Measurements from ENCODE around the gene SYNCRIP.
A peak's percentile ranks its signal among the peaks of the same experiment; 100 is the strongest.
"Not testable (repeated sequence)": the region's sequence is repeated elsewhere in the genome, so short reads cannot be mapped to it uniquely, and the experiment has no call there.

Gene SYNCRIP

GRCh38 chr6:85670573-85670972, 27.9 kb upstream of the SYNCRIP start:
- DNase-seq (ENCODE audit: low read depth in 2 of 2), result no peak

- DNase-seq (ENCODE audit: low read depth in 2 of 2), result peak; percentile 12 to 21
Observed at GRCh38 chr6:85669735-85670194, 27.1 kb upstream of the SYNCRIP start.

- no peak for DNase-seq (ENCODE audit: low read depth in 2 of 2)
Observed at GRCh38 chr6:85662251-85662650, 19.6 kb upstream of the SYNCRIP start.

DNA sequence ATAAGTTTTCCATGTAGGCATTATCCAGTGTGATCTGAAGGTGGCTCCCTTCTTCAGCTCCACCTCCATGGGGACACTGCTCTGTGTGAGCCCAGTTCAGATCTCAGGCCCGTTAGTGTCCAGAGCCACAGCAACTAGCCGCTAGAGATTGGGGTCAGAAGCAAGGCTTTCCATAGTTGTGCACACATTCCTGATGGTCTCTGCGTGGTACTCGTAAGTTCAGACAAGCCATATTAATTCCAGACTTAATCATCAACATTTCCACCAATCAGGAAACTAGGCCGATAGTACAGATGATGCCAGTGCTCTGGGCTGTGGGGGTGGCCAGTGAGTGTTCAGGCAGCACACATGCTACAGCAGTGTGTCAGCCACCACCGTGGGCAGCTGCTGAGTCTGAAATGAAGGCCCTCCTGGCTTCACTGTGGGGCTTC, 17.5 kb upstream of the SYNCRIP start:
- no peak for DNase-seq (ENCODE audit: low read depth in 2 of 2)

- no peak for DNase-seq (ENCODE audit: low read depth in 2 of 2)
Observed at GRCh38 chr6:85650606-85651005, 7.9 kb upstream of the SYNCRIP start.

DNA sequence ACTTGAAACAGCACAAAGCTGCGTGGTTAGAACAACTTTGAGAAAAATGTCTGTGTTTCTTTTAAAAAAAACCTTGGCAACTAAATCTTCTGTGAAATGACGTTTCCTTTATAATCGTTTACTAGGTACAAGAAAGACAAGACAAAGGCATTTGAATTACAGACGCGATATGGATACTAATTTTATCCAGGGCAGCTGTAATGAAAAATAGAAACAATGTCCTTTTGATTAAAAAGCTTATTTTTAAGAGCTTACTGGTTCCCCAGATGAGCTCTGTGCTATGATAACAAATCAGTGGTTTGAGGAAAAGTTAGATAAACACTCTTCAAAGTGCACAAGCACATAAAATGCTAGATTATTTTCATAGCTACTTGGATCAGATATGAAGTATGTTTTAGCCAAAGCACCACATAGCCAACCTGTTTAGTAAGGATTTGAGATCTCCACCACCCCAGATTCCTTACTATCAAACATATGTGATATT, 1.6 kb upstream of the SYNCRIP start:
- DNase-seq (ENCODE audit: low read depth in 2 of 2), result no peak

DNA sequence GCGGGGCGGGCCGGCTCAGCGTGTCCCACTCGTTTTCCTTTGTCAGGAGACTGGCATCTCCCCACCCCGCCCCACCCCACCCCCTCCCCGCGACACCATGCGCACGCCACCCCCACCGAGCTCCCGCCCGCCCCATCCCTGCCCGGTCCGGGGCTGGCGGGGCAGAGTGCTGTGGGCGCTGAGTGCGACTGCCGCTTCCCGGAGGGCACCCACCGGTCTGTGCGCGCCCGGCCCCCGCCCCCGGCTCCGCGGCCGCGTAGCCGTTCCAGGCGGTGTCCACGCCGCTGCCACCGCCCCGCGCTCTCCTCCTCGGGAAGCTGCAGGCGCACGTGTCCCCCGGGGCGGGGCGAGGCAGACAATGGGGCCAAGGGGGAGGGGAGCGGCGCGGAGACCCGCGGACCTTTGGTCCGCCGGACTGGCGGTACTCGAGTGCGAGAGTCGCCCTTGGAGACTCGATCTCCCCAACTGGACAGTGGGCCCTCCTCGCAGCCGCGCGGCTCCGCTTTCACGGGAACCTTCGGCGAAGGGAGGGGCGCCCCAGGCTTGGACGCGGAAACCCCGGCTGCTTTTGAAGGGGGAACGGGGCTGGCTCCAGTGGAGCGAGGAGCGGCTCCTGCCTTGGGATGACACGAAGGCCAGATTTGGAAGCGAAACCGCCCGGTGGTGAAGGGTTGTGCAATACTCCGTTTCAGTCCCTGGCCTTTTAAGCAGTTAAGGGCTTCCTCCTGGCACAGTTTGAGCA, 1.0 kb upstream of the SYNCRIP start:
- DNase-seq (ENCODE audit: low read depth in 2 of 2), result peak; percentile 55 to 61

- peak; percentile 26 to 27 for DNase-seq (ENCODE audit: low read depth in 2 of 2)
Observed at GRCh38 chr6:85641897-85642773, 551 bp downstream of the SYNCRIP start.

DNA sequence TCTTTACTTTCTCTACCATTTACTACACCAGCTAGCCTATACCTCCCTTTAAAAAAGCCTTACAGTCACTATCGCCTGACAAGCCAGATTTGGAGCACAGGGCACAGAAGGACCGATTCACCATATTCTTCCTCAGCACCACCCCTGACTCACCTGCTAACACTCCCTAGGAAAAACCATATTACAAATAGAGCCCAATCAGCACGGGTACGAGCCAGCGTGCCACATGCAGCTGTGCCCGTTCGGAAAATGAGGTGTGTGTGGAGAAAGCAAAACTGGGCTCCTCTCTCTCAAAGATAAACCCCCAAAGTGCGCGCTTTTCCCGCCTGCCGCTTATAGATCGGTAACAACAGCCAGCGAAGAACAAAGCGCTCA, 1.2 kb downstream of the SYNCRIP start:
- peak in 1 of 2 donors; percentile 25 for DNase-seq (ENCODE audit: low read depth in 2 of 2)

DNA sequence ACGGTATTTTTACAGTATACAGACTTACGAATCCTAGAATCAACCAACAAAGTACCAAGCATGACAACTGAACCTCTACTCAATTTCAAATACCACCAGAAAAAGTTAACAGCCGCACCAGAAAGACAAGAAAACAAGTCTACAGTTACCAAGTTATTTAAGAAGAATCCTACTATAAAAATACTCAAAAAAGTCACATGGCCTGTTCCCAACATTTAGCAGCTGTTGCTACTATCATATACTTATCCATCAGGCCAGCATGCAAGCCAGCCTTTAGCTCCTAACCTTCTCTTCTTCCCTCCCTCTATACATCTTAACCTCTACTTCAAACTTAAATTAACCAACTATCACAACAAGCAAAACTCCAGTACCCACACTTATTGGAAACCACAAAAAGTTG, 1.9 kb downstream of the SYNCRIP start:
- DNase-seq (ENCODE audit: low read depth in 2 of 2), result no peak

- no peak for DNase-seq (ENCODE audit: low read depth in 2 of 2)
Observed at GRCh38 chr6:85637579-85637978, 5.1 kb downstream of the SYNCRIP start.

GRCh38 chr6:85632164-85632942, 10.3 kb downstream of the SYNCRIP start:
- DNase-seq (ENCODE audit: low read depth in 2 of 2), result no peak

- not testable (repeated sequence) for DNase-seq (ENCODE audit: low read depth in 2 of 2)
Observed at GRCh38 chr6:85631117-85631516, 11.6 kb downstream of the SYNCRIP start.

- no peak for DNase-seq (ENCODE audit: low read depth in 2 of 2)
Observed at GRCh38 chr6:85628353-85628752, 14.3 kb downstream of the SYNCRIP start.

DNA sequence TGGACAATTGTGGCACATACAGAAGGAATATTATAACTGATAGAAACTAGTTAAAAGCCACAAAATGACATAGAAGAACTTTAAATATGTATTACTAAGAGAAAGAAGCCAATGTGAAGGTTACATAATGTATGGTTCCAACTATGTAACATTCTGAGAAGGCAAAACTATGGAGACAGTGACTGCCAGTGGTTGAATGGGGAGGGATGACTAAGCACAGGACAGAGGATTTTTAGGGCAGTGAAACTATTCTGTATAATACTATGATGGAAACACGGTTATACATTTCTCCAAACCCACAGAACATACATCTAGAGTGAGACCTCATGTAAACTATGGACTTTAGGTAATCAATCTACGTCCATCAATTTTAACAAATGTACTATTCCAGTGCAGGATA, 22.4 kb downstream of the SYNCRIP start:
- DNase-seq (ENCODE audit: low read depth in 2 of 2), result no peak

DNA sequence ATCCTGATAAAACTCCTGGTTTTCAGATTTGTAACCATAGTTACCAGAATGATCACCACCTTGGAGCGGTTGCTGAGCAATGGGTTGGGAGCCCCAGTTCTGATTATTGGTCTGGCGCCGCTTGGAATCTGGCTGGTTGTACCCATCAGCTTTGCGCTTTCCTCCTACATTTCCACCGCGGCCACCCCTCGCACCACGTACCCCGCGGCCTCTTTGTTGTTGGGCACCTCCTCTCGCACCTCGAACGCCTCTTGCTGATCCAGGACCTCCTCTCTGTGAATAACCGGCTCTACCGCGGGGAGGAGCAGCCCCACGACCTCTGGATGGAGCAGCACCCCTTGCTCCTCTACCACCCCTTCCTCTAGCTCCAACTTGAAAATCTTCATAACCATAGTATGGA, 27.9 kb downstream of the SYNCRIP start:
- DNase-seq (ENCODE audit: low read depth in 2 of 2), result no peak

DNA sequence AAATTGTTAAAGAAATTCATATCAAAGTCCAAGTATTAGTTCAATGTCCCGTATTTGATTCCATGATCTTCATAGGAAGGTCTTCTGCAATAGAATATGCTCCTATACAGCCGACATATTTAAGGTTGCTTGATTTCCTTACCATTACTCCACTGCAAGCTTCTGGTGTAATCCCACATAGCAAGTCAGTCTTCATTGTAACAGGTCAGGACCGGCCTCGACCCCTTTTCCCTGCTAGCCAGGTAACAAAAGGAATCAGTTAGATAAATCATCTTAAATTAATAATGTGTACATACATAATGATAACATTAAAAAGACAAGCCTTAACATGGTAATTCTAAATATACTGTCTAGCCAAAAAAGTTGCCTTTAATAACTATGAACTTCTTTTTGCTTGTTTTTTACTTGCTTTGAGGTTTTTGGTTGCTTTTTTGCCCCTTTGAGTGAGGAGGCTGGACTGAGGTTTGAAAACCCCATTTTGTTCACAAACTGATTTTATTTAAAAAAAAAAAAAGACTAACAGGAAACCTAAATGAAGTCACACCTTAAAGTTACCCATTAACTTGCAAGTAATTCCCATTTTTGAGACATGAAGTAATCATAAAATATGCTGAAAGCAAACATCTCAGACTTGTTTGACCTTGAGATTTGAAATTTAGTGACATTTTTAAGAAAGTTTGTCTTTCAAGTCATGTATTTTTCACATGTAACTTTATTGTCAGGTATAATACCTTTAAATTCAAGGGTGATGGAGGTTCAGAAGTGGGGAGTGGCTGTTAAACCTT, 29.8 kb downstream of the SYNCRIP start:
- no peak for DNase-seq (ENCODE audit: low read depth in 2 of 2)

DNA sequence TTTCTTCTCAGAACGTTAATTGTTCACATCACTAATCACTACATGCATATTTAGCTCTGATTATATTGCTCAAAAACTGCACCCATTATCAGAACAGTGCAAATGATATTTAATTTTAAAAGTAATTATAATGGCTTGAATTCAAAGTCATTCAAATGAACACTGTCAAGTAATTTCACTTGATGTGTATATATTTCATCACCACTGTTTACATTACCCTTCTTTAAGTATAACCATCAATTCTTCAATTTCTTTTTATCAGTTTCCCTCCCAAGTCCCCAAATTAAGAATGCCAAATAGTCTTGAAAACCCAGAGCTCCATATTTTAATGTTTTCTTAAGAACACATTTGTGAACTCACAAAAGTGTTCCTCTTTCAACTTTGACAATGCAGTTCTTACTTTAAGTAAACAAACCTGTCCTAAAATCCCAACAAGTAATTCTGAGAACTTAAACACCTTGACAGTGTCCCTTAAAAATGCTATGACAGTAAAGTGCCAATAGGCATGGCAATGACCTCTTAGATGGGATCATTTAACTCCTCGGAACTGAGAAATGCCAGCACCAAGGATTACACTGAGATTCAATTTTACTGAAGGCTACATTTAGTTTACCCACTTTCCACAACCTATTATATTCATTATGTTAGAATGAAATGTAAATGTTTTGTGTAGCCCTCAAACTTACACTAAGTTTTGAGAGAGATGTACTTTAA, 32.3 kb downstream of the SYNCRIP start:
- DNase-seq (ENCODE audit: low read depth in 2 of 2), result no peak

- no peak for DNase-seq (ENCODE audit: low read depth in 2 of 2)
Observed at GRCh38 chr6:85602100-85602499, 40.6 kb downstream of the SYNCRIP start.

- no peak for DNase-seq (ENCODE audit: low read depth in 2 of 2)
Observed at GRCh38 chr6:85600713-85601313, 41.9 kb downstream of the SYNCRIP start.
